HEK293T (cell line): ENCODE results near the gene PHYKPL.

Experiments used
- BHLHE40 ChIP-seq: fragments of 450-650 bp; IDR thresholded peaks from 2 replicates; pipeline ENCODE4 v1.6.1; 2016; ENCODE audit warnings: mild to moderate bottlenecking, moderate library complexity, borderline replicate concordance
- ELF4 ChIP-seq: fragments of 450-650 bp; IDR thresholded peaks from 2 replicates; pipeline ENCODE4 v1.6.1; 2017; ENCODE audit warnings: antibody characterized with exemption
- FOXA1 ChIP-seq: fragments of 450-650 bp; IDR thresholded peaks from 2 replicates; pipeline ENCODE4 v1.6.1; 2016; ENCODE audit warnings: mild to moderate bottlenecking
- FOXM1 ChIP-seq: fragments of 450-650 bp; IDR thresholded peaks from 2 replicates; pipeline ENCODE4 v1.6.1; 2017; ENCODE audit warnings: mild to moderate bottlenecking, borderline replicate concordance
- HDGF ChIP-seq: fragments of 450-650 bp; IDR thresholded peaks from 2 replicates; pipeline ENCODE4 v1.6.1; 2017; ENCODE audit warnings: antibody characterized with exemption, borderline replicate concordance
- SP1 ChIP-seq: fragments of 450-650 bp; IDR thresholded peaks from 2 replicates; pipeline ENCODE4 v1.6.1; 2017
- SUZ12 ChIP-seq: fragments of 450-650 bp; IDR thresholded peaks from 2 replicates; pipeline ENCODE4 v1.6.1; 2016; ENCODE audit warnings: mild to moderate bottlenecking
- TARDBP ChIP-seq: fragments of 450-650 bp; IDR thresholded peaks from 2 replicates; pipeline ENCODE4 v1.6.1; 2016
- ZNF384 ChIP-seq: fragments of 450-650 bp; IDR thresholded peaks from 2 replicates; pipeline ENCODE4 v1.6.1; 2016
- TF ChIP-seq, protein P1 (sequence below): fragments of 450-650 bp; IDR thresholded peaks from 2 replicates; pipeline ENCODE4 v1.6.1; 2016

DNA sequence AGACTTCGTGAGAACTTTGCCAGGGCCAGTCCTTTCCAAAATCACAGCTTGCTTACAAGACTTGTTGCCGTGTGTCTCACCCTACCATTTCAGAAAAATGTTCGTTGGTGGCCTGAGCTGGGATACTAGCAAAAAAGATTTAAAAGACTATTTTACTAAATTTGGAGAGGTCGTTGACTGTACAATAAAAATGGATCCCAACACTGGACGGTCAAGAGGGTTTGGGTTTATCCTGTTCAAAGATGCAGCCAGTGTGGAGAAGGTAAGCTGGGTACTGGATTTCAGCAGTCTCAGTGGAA is 26.9 kb downstream of the PHYKPL start:
- no peak for TF ChIP-seq FOXM1
- TF ChIP-seq SUZ12: no peak
- TF ChIP-seq BHLHE40: no peak
- TF ChIP-seq HDGF: no peak
- no peak for TF ChIP-seq ZNF384
- no peak for TF ChIP-seq ELF4
- no peak for TF ChIP-seq SP1
- no peak for TF ChIP-seq TARDBP
- TF ChIP-seq, protein P1, sequence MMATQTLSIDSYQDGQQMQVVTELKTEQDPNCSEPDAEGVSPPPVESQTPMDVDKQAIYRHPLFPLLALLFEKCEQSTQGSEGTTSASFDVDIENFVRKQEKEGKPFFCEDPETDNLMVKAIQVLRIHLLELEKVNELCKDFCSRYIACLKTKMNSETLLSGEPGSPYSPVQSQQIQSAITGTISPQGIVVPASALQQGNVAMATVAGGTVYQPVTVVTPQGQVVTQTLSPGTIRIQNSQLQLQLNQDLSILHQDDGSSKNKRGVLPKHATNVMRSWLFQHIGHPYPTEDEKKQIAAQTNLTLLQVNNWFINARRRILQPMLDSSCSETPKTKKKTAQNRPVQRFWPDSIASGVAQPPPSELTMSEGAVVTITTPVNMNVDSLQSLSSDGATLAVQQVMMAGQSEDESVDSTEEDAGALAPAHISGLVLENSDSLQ: no peak
- TF ChIP-seq FOXA1: no peak
